NCI-H146 (cell line): ENCODE results near the gene SPRR2G.
A peak's percentile ranks its signal among the peaks of the same experiment; 100 is the strongest.

Source experiments
- DNase-seq: peaks from one replicate; lab custom pipeline; 2025; lab: John Stamatoyannopoulos, UW

The SPRR2G gene

GRCh38 chr1:153113416-153113815, 37.3 kb downstream of the SPRR2G start, which contains the start of gene SPRR2F:
Gene SPRR2F, minus strand, starts transcription at chr1:153113516. Its CDS starts 783 bp downstream, at chr1:153112733.
- no peak for DNase-seq

DNA sequence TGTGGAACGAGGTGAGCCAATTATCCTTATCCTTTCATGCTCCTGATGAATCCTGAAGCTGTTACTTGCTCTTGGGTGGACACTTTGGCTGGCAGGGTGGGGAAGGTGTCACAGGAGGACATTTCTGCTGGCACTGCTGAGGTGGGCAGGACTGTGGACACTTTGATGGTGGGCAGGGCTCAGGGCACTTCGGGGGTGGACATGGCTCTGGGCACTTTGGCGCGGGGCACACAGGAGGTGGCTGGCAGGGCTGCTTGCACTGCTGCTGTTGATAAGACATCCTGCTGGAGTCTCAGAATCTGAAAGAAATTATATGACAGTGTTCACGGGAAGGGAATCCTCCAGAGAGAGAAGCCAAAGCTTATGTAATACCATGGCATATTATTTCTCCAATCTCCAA, 38.2 kb downstream of the SPRR2G start:
- peak; percentile 22 for DNase-seq

GRCh38 chr1:153100245-153100644, 50.4 kb downstream of the SPRR2G start:
- DNase-seq: no peak
